HEK293T (cell line): Measurements from ENCODE around the gene LCE3B.

Experiments used
- BHLHE40 ChIP-seq: fragments of 450-650 bp; IDR thresholded peaks from 2 replicates; pipeline ENCODE4 v1.6.1; 2016; ENCODE audit warnings: mild to moderate bottlenecking, moderate library complexity, borderline replicate concordance
- CTBP1 ChIP-seq: fragments of 450-650 bp; IDR thresholded peaks from 2 replicates; pipeline ENCODE4 v1.6.1; 2016; ENCODE audit warnings: borderline replicate concordance
- ELF4 ChIP-seq: fragments of 450-650 bp; IDR thresholded peaks from 2 replicates; pipeline ENCODE4 v1.6.1; 2017; ENCODE audit warnings: antibody characterized with exemption
- FOXA1 ChIP-seq: fragments of 450-650 bp; IDR thresholded peaks from 2 replicates; pipeline ENCODE4 v1.6.1; 2016; ENCODE audit warnings: mild to moderate bottlenecking
- FOXK2 ChIP-seq: fragments of 450-650 bp; IDR thresholded peaks from 2 replicates; pipeline ENCODE4 v1.6.1; 2016; ENCODE audit warnings: mild to moderate bottlenecking
- FOXM1 ChIP-seq: fragments of 450-650 bp; IDR thresholded peaks from 2 replicates; pipeline ENCODE4 v1.6.1; 2017; ENCODE audit warnings: mild to moderate bottlenecking, borderline replicate concordance
- L3MBTL2 ChIP-seq: fragments of 450-650 bp; conservative IDR thresholded peaks from 2 replicates; pipeline ENCODE4 v1.6.1; 2016; ENCODE audit warnings: mild to moderate bottlenecking
- NFRKB ChIP-seq: fragments of 450-650 bp; IDR thresholded peaks from 2 replicates; pipeline ENCODE4 v1.6.1; 2016; ENCODE audit warnings: mild to moderate bottlenecking, moderate library complexity
- SP1 ChIP-seq: fragments of 450-650 bp; IDR thresholded peaks from 2 replicates; pipeline ENCODE4 v1.6.1; 2017
- SUZ12 ChIP-seq: fragments of 450-650 bp; IDR thresholded peaks from 2 replicates; pipeline ENCODE4 v1.6.1; 2016; ENCODE audit warnings: mild to moderate bottlenecking
- TARDBP ChIP-seq: fragments of 450-650 bp; IDR thresholded peaks from 2 replicates; pipeline ENCODE4 v1.6.1; 2016
- ZNF384 ChIP-seq: fragments of 450-650 bp; IDR thresholded peaks from 2 replicates; pipeline ENCODE4 v1.6.1; 2016
- TF ChIP-seq, protein P1 (sequence below): fragments of 450-650 bp; IDR thresholded peaks from 2 replicates; pipeline ENCODE4 v1.6.1; 2016

DNA sequence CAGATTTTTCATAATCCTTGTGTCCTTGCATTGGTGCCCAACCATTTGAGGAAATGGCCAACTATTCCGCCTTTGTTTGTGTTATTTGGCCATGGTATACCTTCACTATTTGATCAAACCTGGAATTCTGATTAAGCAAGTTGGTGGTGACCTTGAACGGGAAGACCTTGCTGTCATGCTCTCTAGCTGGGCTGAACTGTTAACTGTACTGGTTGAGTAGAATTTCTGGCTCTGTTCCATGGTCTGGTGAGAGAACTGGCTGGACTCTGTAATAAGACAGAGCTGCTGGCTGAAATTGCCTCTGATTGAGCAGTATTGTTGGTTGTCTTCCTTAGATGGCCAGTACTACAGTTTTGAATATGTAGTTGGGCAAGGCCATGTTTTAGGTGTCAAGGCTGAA is 16.6 kb upstream of the LCE3B start:
- TF ChIP-seq FOXK2, result no peak
- TF ChIP-seq BHLHE40, result no peak
- no peak for TF ChIP-seq FOXM1
- TF ChIP-seq SP1, result no peak
- TF ChIP-seq ELF4, result no peak
- TF ChIP-seq, protein P1, sequence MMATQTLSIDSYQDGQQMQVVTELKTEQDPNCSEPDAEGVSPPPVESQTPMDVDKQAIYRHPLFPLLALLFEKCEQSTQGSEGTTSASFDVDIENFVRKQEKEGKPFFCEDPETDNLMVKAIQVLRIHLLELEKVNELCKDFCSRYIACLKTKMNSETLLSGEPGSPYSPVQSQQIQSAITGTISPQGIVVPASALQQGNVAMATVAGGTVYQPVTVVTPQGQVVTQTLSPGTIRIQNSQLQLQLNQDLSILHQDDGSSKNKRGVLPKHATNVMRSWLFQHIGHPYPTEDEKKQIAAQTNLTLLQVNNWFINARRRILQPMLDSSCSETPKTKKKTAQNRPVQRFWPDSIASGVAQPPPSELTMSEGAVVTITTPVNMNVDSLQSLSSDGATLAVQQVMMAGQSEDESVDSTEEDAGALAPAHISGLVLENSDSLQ, result no peak
- TF ChIP-seq FOXA1, result no peak
- TF ChIP-seq SUZ12, result no peak
- TF ChIP-seq NFRKB, result no peak
- no peak for TF ChIP-seq TARDBP
- no peak for TF ChIP-seq ZNF384
- TF ChIP-seq CTBP1, result no peak
- no peak for TF ChIP-seq L3MBTL2
